ENCODE measurements around the gene GASK1A.
"Not testable (repeated sequence)": the region's sequence is repeated elsewhere in the genome, so short reads cannot be mapped to it uniquely, and the experiment has no call there.

The GASK1A gene

GRCh38 chr3:42979044-42979972 lies at the start of gene GASK1A:
Gene GASK1A (plus strand): TSS chr3:42979311. CDS start chr3:42979643, 332 bp downstream.
- FAIRE-seq: no peak

GRCh38 chr3:42934111-42934510 lies 45.0 kb upstream of the GASK1A start:
- no peak for FAIRE-seq

GRCh38 chr3:42934910-42935309 lies 44.2 kb upstream of the GASK1A start:
- FAIRE-seq: no peak

DNA sequence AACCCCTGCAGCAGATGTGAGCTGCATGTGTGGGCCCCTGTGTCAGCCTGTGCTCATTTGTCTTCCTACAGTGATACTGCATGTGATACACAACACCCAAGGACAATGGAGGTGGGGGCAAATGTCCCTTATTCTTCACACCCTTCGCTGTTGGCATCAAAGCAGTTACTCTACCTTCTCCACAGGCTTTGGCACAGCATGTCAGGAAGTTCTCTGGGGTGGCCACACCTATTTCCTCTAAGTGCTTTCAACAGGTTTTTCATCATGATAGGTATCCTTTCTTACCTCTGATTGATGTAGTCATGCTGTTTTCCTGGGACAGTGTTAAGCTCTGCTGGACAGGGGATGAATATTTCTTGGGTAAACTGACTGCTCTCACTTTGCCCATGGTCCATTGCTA lies 43.6 kb upstream of the GASK1A start:
- FAIRE-seq: no peak

GRCh38 chr3:42936157-42936981 lies 42.7 kb upstream of the GASK1A start:
- no peak for FAIRE-seq

- FAIRE-seq: no peak
Observed at GRCh38 chr3:42937334-42937733, 41.8 kb upstream of the GASK1A start.

DNA sequence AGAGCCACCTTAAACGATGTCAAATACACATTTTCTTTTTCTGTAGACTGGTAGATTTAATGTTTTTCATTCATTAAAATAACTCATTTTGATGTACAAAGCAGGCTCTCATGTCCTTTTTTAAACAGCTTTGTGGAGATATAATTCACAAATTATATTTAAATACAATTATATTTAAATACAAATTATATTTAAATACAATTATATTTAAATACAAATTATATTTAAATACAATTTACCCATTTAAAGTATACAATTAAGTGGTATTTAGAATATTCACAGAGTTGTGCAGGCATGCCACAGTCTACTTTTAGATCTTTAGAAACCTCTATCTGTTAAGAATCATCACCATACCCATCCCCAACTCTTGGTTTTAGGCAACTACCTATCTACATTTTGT lies 36.4 kb upstream of the GASK1A start:
- FAIRE-seq: no peak

DNA sequence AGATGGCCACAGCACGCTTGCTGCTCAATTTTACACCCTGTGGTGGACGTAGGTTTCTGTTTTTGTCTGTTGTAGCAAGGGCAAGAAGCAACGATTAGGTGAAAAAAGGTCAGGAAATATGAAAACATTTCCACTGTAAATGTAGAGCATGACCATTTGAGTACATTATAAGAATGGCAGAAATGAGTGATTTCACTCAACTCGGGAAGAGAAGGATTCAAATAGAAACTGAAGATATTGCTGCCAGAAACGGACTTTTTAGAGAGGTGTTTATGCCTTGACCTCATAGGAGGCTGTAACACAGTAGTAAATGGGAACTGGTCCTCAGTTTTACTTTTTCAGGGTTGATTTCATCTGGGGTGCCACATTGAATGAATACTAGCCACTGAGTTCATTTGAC lies 33.1 kb upstream of the GASK1A start:
- no peak for FAIRE-seq

- FAIRE-seq: no peak
Observed at GRCh38 chr3:42957573-42957972, 21.5 kb upstream of the GASK1A start.

DNA sequence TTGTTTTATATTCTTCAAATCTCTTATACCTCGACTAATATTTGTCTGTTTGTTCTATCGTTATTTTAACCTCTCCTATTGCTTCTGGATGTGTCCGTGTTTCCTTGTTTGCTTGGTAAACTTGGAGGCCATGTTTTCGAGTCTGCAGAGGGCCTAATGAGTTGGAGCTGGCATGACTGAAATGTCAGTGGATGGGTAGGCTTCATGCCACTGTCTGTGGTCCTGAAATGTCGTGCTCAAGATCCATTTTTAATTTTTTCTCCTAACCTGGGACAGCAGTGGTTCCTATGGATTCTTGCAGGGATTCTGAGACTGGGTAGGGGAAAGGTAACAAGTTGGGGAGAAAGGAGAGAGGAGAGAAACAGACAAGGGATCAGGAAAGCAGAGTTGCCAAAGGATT lies 18.8 kb upstream of the GASK1A start:
- FAIRE-seq: no peak

GRCh38 chr3:42960786-42961185 lies 18.3 kb upstream of the GASK1A start:
- no peak for FAIRE-seq

DNA sequence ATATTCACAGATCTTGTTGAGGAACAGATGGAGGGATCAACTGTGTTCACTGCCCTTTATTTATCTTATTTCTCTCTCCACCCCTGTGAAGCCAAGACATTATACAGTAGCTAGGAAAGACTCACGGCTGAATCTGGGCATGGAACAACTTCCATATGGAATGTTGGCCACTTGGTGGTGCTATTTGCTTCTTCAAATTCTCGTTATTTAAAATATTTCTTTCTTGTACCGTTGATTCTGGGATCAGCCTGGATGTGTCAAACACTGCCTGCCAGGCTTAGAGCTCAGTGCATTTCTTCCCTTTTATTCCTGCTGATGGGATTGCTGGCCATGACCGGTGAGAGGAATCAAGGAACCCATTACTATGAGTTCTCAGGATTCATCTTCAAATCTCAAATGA lies 17.5 kb upstream of the GASK1A start:
- no peak for FAIRE-seq

- FAIRE-seq: no peak
Observed at GRCh38 chr3:42963269-42963668, 15.8 kb upstream of the GASK1A start.

GRCh38 chr3:42964266-42964665 lies 14.8 kb upstream of the GASK1A start:
- no peak for FAIRE-seq

DNA sequence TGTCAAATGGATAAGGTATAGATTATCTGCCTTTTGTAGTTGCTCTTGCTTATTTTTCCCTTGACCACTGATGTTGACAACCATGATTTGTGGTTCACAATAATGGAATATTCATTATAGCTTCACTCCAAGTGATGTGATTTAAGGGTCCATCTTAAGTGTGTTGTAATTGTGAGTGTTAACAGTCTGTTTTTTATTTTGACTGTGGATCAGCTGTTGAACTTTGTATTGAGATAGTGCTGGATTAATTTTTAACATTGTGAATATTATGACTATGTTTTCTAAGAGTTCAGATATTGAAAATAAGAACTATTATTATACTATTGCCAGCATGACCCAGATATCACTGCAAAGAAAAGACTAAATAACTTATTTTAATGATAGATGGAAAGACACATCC lies 8.6 kb upstream of the GASK1A start:
- no peak for FAIRE-seq

- FAIRE-seq: no peak
Observed at GRCh38 chr3:42970976-42971772, 7.9 kb upstream of the GASK1A start.

DNA sequence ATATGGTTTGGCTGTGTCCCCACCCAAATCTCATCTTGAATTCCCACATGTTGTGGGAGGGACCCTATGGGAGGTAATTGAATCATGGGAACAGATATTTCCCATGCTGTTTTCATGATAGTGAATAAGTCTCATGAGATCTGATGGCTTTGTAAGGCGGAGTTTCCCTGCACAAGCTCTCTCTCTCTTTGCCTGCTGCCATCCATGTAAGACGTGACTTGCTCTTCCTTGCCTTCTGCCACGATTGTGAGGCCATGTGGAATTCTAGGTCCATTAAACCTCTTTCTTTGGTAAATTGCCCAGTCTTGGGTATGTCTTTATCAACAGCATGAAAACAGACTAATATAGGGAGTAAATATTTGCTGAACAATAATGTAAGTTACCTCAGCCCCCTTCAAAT lies 4.2 kb upstream of the GASK1A start:
- not testable (repeated sequence) for FAIRE-seq

DNA sequence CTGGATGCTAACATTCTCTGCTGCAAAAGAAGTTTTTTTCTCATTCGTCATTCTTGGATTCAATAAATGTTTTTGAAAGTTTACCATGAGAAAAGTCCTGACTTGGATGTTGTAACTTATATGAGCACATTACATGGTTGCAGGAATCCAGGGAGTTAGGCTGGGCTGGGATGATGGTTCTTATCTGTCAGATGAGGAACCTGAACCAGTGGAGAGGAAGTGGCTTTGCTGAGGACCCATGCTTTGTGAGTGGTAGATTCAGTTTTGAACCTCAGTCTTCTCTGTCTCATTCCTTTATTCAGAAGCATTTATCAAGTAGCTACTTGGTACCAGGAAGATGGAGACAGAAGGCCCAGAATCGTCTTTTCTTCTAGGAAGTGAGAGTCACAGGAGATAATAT lies 3.7 kb upstream of the GASK1A start:
- no peak for FAIRE-seq

GRCh38 chr3:42975955-42976354 lies 3.2 kb upstream of the GASK1A start:
- no peak for FAIRE-seq

DNA sequence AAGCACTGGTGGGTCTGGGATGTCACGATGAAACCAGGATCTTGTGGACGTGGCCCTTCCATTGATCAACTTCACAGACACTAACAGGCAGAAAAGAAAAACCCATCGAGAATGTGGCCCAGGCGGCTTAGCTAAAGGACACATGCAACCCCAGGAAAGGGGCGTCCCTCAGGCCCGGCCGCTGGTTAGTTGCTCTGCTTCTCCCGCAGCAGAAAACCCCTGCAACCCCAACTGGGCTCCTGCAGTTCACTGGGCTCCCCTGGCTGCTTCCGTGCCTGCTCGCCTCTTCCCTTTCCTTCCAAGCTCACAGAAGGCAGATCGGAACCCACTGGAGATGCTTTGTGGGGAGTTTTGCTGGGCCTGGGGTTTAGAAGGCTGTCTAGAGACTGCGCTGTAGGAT lies 1.1 kb downstream of the GASK1A start:
- no peak for FAIRE-seq

GRCh38 chr3:42980909-42981308 lies 1.8 kb downstream of the GASK1A start:
- no peak for FAIRE-seq

- FAIRE-seq: no peak
Observed at GRCh38 chr3:42982645-42983412, 3.7 kb downstream of the GASK1A start.

Measured in colon (tissue), 2 donors.